HL-60 (cell line): ENCODE data around the gene MSX1.

Source experiments
- GABPA ChIP-seq: IDR thresholded peaks from 2 replicates; pipeline ENCODE4 v1.6.1; 2012; ENCODE audit warnings: low read depth
- POLR2AphosphoS5 ChIP-seq: IDR thresholded peaks from 2 replicates; pipeline ENCODE4 v1.6.1; 2012; ENCODE audit warnings: low read depth
- SPI1 ChIP-seq: IDR thresholded peaks from 2 replicates; pipeline ENCODE4 v1.6.1; 2012; ENCODE audit warnings: low read depth, mild to moderate bottlenecking, borderline replicate concordance
- TF ChIP-seq, protein P1 (sequence below): IDR thresholded peaks from one replicate; pipeline ENCODE4 v1.5.1; 2011; ENCODE audit warnings: low read length, control low read depth, inconsistent platforms; ENCODE audit not compliant: insufficient read depth
- TF ChIP-seq, protein P2 (sequence below): IDR thresholded peaks from 2 replicates; pipeline ENCODE4 v1.6.1; 2012; ENCODE audit warnings: low read depth; ENCODE audit not compliant: insufficient replicate concordance

DNA sequence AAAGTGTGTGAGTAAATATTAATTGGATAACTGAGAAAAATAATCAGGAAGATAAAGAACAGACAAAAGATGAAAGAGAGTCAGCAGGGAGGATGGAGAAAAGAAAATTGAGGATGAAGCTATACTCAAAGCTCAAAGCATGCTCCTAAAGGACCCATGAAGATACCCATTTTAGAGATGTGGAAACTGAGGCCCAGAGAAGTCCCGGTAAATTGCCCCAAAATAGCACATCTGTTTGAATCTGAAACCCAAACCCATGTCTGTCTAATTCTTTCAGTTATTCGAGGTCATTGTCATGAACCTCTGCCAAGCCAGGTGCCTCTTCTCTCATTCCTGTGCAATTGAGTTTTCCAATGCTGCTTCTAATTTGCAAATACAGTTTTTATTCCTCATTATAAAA lies 29.6 kb upstream of the MSX1 start:
- TF ChIP-seq POLR2AphosphoS5 = no peak
- TF ChIP-seq, protein P1, sequence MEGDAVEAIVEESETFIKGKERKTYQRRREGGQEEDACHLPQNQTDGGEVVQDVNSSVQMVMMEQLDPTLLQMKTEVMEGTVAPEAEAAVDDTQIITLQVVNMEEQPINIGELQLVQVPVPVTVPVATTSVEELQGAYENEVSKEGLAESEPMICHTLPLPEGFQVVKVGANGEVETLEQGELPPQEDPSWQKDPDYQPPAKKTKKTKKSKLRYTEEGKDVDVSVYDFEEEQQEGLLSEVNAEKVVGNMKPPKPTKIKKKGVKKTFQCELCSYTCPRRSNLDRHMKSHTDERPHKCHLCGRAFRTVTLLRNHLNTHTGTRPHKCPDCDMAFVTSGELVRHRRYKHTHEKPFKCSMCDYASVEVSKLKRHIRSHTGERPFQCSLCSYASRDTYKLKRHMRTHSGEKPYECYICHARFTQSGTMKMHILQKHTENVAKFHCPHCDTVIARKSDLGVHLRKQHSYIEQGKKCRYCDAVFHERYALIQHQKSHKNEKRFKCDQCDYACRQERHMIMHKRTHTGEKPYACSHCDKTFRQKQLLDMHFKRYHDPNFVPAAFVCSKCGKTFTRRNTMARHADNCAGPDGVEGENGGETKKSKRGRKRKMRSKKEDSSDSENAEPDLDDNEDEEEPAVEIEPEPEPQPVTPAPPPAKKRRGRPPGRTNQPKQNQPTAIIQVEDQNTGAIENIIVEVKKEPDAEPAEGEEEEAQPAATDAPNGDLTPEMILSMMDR = no peak
- TF ChIP-seq GABPA = no peak
- TF ChIP-seq SPI1 = no peak
- TF ChIP-seq, protein P2, sequence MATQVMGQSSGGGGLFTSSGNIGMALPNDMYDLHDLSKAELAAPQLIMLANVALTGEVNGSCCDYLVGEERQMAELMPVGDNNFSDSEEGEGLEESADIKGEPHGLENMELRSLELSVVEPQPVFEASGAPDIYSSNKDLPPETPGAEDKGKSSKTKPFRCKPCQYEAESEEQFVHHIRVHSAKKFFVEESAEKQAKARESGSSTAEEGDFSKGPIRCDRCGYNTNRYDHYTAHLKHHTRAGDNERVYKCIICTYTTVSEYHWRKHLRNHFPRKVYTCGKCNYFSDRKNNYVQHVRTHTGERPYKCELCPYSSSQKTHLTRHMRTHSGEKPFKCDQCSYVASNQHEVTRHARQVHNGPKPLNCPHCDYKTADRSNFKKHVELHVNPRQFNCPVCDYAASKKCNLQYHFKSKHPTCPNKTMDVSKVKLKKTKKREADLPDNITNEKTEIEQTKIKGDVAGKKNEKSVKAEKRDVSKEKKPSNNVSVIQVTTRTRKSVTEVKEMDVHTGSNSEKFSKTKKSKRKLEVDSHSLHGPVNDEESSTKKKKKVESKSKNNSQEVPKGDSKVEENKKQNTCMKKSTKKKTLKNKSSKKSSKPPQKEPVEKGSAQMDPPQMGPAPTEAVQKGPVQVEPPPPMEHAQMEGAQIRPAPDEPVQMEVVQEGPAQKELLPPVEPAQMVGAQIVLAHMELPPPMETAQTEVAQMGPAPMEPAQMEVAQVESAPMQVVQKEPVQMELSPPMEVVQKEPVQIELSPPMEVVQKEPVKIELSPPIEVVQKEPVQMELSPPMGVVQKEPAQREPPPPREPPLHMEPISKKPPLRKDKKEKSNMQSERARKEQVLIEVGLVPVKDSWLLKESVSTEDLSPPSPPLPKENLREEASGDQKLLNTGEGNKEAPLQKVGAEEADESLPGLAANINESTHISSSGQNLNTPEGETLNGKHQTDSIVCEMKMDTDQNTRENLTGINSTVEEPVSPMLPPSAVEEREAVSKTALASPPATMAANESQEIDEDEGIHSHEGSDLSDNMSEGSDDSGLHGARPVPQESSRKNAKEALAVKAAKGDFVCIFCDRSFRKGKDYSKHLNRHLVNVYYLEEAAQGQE = no peak
